Smooth muscle cell (in vitro differentiated cells): ENCODE measurements around the gene GPA33. TPM values are rescaled to one million over a fixed set of nuclear protein-coding genes. Genes with fewer than 3 reads are reported as not detected.

Source experiments
- DNase-seq: peaks from one replicate; lab custom pipeline; 2025; ENCODE audit not compliant: unreplicated experiment; lab: John Stamatoyannopoulos, UW
- H2AFZ ChIP-seq: fragments of 200-600 bp; sonication (generic); 2 replicates; pipeline ENCODE4 v1.6.0; 2016; ENCODE audit warnings: antibody characterized with exemption, low read depth, mild to moderate bottlenecking
- H3F3A ChIP-seq: fragments of 200-600 bp; sonication (generic); 2 replicates; pipeline ENCODE4 v1.6.0; 2017; ENCODE audit warnings: antibody characterized with exemption, low read depth
- H3K27ac ChIP-seq: fragments of 200-600 bp; sonication (generic); 2 replicates; pipeline ENCODE4 v1.5.1; 2016; ENCODE audit warnings: low read depth, mild to moderate bottlenecking
- H3K27me3 ChIP-seq: fragments of 200-600 bp; sonication (generic); 2 replicates; pipeline ENCODE4 v1.6.1; 2016; ENCODE audit warnings: low read depth, mild to moderate bottlenecking
- H3K36me3 ChIP-seq: fragments of 200-600 bp; sonication (generic); 2 replicates; pipeline ENCODE4 v1.5.1; 2016; ENCODE audit warnings: low read depth
- H3K4me1 ChIP-seq: fragments of 200-600 bp; sonication (generic); 2 replicates; pipeline ENCODE4 v1.5.1; 2016; ENCODE audit warnings: low read depth
- H3K4me2 ChIP-seq: fragments of 200-600 bp; sonication (generic); 2 replicates; pipeline ENCODE4 v1.6.0; 2016; ENCODE audit warnings: mild to moderate bottlenecking
- H3K4me3 ChIP-seq: fragments of 200-600 bp; sonication (generic); 2 replicates; pipeline ENCODE4 v1.5.1; 2016; ENCODE audit warnings: mild to moderate bottlenecking
- H3K79me2 ChIP-seq: fragments of 200-600 bp; sonication (generic); 2 replicates; pipeline ENCODE4 v1.6.0; 2016; ENCODE audit warnings: low read depth, mild to moderate bottlenecking
- H3K9ac ChIP-seq: fragments of 200-600 bp; sonication (generic); 2 replicates; pipeline ENCODE4 v1.6.0; 2016; ENCODE audit warnings: low read depth
- H3K9me3 ChIP-seq: fragments of 200-600 bp; sonication (generic); replicated peaks from 2 replicates; pipeline ENCODE4 v1.5.1; 2016; ENCODE audit warnings: low read depth
- H4K20me1 ChIP-seq: fragments of 200-600 bp; sonication (generic); 2 replicates; pipeline ENCODE4 v1.6.0; 2016; ENCODE audit warnings: low read depth
- CTCF ChIP-seq: fragments of 200-600 bp; sonication (generic); IDR thresholded peaks from 2 replicates; pipeline ENCODE4 v1.5.1; 2017; ENCODE audit warnings: borderline replicate concordance, mild to moderate bottlenecking, antibody characterized with exemption; ENCODE audit not compliant: insufficient read depth, poor library complexity, severe bottlenecking
- WGBS: methylation state at CpG from one replicate; pipeline ENCODE4 v1.1.7; 2016; ENCODE audit warnings: low lambda C conversion rate; 5-methylcytosine and 5-hydroxymethylcytosine counted together
- polyA plus RNA-seq: library from polyadenylated mRNA; unstranded; fragments of >200 nt; fragmentation: Nextera tagmentation; extraction: Ambion mirVana; gene quantifications from 2 replicates; pipeline ENCODE4 v1.2.1, GENCODE V29; 2016
- total RNA-seq: library from RNA; depleted of rRNA; stranded (reverse); fragments of >200 nt; gene quantifications from 2 replicates; pipeline ENCODE4 v1.2.3, GENCODE V29; 2014

The GPA33 gene
- total and polyA plus RNA-seq, 2 experiments from 2014 or later: not detected

GRCh38 chr1:167086033-167086432 lies 4.1 kb downstream of the GPA33 start:
- no peaks in the 10 kb centered on the region for H3K36me3 ChIP-seq
- no peak overlapping the region for H3K4me3 ChIP-seq
- DNase-seq: no peak
- no peak overlapping the region for H3K4me2 ChIP-seq
- H3K79me2 ChIP-seq: no peaks in the 10 kb centered on the region
- H3K9me3 ChIP-seq: no peaks in the 10 kb centered on the region
- no peaks in the 10 kb centered on the region for H4K20me1 ChIP-seq
- H3K9ac ChIP-seq: no peak overlapping the region
- H2AFZ ChIP-seq: no peak overlapping the region
- H3K27me3 ChIP-seq: no peaks in the 10 kb centered on the region
- H3F3A ChIP-seq: no peaks in the 10 kb centered on the region
- no peak overlapping the region for H3K27ac ChIP-seq
- WGBS: 85% methylated on average over 7 of the region's 7 CpGs
- H3K4me1 ChIP-seq: no peaks in the 10 kb centered on the region
- TF ChIP-seq CTCF: no peak

- H3K4me3 ChIP-seq: no peak overlapping the region
- no peak overlapping the region for H3K9ac ChIP-seq
- no peak overlapping the region for H2AFZ ChIP-seq
- no peak overlapping the region for H3K27ac ChIP-seq
- TF ChIP-seq CTCF: no peak
- H3K9me3 ChIP-seq: no peaks in the 10 kb centered on the region
- H3K4me2 ChIP-seq: no peak overlapping the region
- H3K27me3 ChIP-seq: no peaks in the 10 kb centered on the region
- H3K79me2 ChIP-seq: no peaks in the 10 kb centered on the region
- DNase-seq: no peak
- H4K20me1 ChIP-seq: no peaks in the 10 kb centered on the region
- no peaks in the 10 kb centered on the region for H3K36me3 ChIP-seq
- H3K4me1 ChIP-seq: no peaks in the 10 kb centered on the region
- no peaks in the 10 kb centered on the region for H3F3A ChIP-seq
These were observed 5.4 kb downstream of the GPA33 start for GRCh38 chr1:167084757-167085156.

GRCh38 chr1:167083871-167084270 lies 6.3 kb downstream of the GPA33 start:
- DNase-seq: no peak
- Histone ChIP-seq H3K4me1 (no peaks in the 10 kb centered on the region), H3K4me3 (no peak overlapping the region), H3K36me3 (no peaks in the 10 kb centered on the region), H2AFZ (no peak overlapping the region), H3K9ac (no peak overlapping the region), H3K27ac (no peak overlapping the region), H3K9me3 (no peaks in the 10 kb centered on the region), H3K4me2 (no peak overlapping the region), H4K20me1 (no peaks in the 10 kb centered on the region), H3F3A (no peaks in the 10 kb centered on the region), H3K27me3 (peaks cover 3% of the 10 kb centered on the region), H3K79me2 (no peaks in the 10 kb centered on the region)
- no peak for TF ChIP-seq CTCF
- 87% methylated on average over 3 of the region's 3 CpGs for WGBS

GRCh38 chr1:167083066-167083665 lies 7.0 kb downstream of the GPA33 start:
- no peaks in the 10 kb centered on the region for H3K36me3 ChIP-seq
- H3K4me1 ChIP-seq: no peaks in the 10 kb centered on the region
- H4K20me1 ChIP-seq: no peaks in the 10 kb centered on the region
- no peak for DNase-seq
- H3F3A ChIP-seq: no peaks in the 10 kb centered on the region
- H3K9me3 ChIP-seq: no peaks in the 10 kb centered on the region
- H3K9ac ChIP-seq: no peak overlapping the region
- H2AFZ ChIP-seq: no peak overlapping the region
- 88% methylated on average over 6 of the region's 6 CpGs for WGBS
- no peaks in the 10 kb centered on the region for H3K79me2 ChIP-seq
- peaks cover 4% of the 10 kb centered on the region for H3K27me3 ChIP-seq
- H3K27ac ChIP-seq: no peak overlapping the region
- TF ChIP-seq CTCF: no peak
- no peak overlapping the region for H3K4me2 ChIP-seq
- no peak overlapping the region for H3K4me3 ChIP-seq
